Measurements from ENCODE around the gene IL3RA.

Gene IL3RA

DNA sequence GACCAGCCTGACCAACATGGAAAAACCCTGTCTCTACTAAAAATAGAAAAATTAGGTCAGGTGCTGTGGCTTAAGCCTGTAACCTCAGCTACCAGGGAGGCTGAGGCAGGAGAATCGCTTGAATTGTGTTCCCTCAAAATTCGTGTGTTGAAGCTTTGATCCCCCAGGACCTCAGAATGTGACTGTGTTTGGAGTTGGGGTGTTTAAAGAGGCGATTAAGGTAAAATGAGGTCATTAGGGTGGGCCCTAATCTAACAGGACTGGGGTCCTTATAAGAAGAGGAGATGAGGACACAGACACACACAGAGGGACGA is 31.8 kb downstream of the IL3RA start:
- TF ChIP-seq, protein P1, sequence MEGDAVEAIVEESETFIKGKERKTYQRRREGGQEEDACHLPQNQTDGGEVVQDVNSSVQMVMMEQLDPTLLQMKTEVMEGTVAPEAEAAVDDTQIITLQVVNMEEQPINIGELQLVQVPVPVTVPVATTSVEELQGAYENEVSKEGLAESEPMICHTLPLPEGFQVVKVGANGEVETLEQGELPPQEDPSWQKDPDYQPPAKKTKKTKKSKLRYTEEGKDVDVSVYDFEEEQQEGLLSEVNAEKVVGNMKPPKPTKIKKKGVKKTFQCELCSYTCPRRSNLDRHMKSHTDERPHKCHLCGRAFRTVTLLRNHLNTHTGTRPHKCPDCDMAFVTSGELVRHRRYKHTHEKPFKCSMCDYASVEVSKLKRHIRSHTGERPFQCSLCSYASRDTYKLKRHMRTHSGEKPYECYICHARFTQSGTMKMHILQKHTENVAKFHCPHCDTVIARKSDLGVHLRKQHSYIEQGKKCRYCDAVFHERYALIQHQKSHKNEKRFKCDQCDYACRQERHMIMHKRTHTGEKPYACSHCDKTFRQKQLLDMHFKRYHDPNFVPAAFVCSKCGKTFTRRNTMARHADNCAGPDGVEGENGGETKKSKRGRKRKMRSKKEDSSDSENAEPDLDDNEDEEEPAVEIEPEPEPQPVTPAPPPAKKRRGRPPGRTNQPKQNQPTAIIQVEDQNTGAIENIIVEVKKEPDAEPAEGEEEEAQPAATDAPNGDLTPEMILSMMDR (IDR thresholded peaks at IDR 0.05; ENCODE audit: low read depth, low read length) = no peak
- no peak for DNase-seq (ENCODE audit: extremely low read depth, low read depth)

DNA sequence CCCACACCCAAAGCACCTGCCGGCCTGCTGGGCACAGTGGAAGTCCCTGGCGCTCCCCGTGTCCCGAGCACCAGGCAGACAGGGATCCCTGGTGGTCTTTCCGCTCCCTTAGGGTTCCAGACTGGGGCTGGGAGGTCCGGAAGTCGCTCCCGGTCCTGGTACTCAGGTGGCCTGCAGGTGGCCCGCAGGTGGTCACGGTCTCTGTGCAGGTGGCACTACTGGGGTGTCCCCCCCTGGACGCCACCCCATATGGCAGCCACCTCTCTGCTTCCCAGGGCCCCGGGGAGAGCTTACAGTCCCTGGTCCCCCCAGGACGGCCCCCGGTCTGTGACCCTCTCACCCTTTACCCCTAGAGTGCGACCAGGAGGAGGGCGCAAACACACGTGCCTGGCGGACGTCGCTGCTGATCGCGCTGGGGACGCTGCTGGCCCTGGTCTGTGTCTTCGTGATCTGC is 41.7 kb downstream of the IL3RA start:
- TF ChIP-seq, protein P1 (IDR thresholded peaks at IDR 0.05; ENCODE audit: low read depth, low read length) = no peak
- DNase-seq (ENCODE audit: extremely low read depth, low read depth) = no peak

DNA sequence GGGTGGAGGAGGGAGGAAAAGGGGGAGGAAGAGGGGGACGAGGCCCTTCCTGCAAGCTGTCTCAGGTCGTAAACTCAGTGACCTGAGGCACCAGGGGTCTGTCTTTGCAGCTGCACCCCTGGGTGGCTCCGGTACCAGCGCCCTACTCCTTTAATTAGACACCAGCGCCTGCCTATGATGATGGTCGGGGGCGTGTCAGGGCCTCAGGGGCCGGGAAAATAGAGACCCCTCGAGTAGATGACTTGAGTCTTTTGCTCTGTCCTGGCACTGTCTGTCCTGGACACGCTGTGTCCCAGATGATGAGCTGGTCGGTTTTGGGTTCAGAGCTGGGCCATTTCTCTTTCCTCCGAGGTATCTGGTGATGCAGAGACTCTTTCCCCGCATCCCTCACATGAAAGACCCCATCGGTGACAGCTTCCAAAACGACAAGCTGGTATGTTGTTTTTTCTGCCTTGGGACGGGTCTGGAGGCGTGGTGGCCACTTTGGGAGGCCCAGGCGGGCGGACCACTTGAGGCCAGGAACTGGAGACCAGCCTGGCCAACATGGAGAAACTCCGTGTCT is 44.2 kb downstream of the IL3RA start:
- no peak for DNase-seq (ENCODE audit: extremely low read depth, low read depth)
- TF ChIP-seq, protein P1 (IDR thresholded peaks at IDR 0.05; ENCODE audit: low read depth, low read length) = no peak

DNA sequence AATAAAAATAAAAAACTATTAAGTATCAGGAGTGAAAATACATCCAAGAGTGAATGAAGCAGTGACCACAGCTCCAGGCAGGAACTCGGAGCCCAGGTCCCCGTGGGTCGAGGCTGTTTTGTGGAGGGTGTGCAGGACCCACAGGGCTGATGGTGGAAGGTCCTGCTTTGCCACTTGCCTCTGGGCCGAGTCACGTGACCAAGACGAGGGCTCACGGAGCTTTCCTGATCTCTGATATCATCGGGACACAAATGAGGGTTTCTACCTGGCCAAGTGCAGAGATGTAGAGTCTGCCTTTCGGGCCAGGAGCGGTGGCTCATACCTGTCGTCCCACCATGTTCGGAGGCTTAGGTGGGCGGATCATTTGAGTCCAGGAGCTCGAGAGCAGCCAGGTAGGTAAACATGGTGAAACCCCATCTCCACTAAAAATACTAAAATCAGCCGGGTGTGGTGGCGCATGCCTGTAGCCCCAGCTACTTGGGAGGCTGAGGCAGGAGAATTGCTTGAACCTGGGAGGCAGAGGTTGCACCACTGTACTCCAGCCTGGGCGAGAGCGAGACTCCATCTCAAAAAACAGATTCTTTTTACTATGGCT is 48.2 kb downstream of the IL3RA start:
- TF ChIP-seq, protein P1 (IDR thresholded peaks at IDR 0.05; ENCODE audit: low read depth, low read length) = no peak
- DNase-seq (ENCODE audit: extremely low read depth, low read depth) = no peak

DNA sequence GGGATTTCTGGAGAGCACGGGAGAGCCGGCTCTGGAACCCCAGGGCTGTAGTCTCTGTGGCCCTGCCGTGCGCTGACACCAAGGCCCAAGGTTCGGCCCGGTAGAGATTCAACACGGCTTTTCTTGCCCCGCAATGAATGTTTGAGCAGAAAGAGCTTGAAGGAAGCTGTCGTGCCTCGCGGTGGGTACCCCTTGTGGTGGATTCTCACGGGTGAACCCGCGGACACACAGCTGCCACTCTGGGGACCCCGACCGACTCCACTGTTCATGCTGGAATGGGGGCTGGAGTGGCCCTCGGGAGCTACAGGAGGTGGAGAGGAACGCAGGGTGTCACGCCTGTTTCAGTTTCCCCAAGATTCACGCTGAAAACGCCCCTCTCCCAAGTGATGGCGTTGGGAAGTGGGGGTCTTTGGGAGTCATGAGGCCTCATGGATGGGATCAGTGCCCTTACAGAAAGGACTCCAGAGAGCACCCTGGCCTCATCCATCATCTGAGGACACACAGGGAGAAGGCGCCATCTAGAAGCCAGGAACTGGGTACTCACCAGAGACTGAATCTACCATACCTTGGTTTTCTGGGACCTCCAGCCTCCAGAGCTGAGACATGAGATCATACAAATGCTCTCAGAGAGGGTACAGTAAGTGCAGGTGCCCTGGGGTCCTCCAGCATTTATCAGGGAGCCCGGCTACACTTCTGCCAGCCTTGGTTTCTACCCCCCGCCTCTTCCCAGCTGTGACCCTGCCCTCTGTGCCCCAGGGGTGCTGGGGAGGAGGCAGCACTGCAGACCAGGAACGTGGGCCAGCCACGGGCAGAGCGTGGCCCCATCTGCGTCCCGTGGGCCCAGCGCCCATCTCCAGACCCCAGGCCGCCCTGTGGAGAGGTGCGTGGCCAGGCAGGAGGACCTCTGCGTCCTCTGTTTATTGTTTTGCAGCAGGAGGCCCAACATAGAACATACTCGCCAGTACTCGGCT is 49.0 kb downstream of the IL3RA start:
- no peak for DNase-seq (ENCODE audit: extremely low read depth, low read depth)
- TF ChIP-seq, protein P1 (IDR thresholded peaks at IDR 0.05; ENCODE audit: low read depth, low read length) = no peak

DNA sequence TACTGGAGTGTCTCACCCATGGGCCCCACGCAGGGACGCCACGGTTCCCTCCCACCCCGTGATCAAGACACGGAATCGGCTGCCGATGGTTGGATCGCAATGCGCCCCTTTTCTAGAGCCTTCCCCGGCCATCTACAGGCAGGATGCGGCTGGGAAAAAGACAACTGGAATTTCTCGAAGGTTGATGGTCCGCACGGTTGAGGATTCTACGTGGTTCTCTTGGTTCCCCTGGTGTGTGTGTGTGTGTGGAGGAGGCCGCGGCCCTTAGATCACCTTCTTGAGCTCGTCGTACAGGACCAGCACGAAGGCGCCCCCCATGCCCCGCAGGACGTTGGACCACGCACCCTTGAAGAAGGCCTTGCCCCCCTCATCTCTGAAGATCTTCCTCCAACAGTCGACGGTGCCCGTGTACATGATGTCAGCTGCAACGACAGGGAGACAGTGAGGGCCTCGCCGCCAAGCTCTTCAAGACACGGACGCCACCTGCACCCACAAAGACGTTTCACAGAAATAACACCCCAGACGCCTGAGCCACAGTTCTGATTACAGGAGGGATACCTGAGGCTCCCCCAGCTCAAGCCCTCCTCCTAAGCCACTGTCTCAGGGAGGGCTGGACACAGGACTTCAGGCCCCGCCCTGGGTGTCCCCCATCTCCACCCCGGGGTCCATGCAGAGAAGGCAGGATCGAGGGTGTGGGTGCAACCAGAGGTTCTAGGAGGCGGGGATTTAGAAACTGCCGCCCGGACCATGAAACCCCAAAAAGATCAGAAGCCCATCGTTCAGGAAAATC is 49.9 kb downstream of the IL3RA start:
- no peak for DNase-seq (ENCODE audit: extremely low read depth, low read depth)
- TF ChIP-seq, protein P1 (IDR thresholded peaks at IDR 0.05; ENCODE audit: low read depth, low read length) = no peak
